ENCODE results near the gene FBXL7.

Gene FBXL7

DNA sequence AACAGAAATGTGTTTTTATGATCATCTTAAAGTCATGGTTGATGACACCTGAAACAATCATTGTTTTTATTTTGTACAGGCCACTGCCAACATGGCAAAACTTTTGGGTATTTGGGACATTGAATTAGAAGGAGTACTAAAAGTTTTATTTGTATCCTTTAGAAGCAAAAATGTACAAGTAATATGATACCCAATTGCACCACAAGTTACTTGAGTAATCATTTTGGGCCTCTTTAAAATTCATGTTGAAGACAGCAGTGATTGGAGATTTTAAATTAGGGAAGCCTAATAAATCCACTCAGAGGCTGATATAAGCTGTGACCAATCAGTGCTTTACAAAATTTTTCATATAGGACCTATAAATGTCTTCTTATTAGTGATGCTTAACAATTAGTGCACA is 466.7 kb downstream of the FBXL7 start:
- H3K4me3 ChIP-seq (ENCODE audit: control insufficient read depth, low read depth, low read length) = no peak overlapping the region
- no peak for DNase-seq (ENCODE audit: low read depth)
- TF ChIP-seq, protein P1, sequence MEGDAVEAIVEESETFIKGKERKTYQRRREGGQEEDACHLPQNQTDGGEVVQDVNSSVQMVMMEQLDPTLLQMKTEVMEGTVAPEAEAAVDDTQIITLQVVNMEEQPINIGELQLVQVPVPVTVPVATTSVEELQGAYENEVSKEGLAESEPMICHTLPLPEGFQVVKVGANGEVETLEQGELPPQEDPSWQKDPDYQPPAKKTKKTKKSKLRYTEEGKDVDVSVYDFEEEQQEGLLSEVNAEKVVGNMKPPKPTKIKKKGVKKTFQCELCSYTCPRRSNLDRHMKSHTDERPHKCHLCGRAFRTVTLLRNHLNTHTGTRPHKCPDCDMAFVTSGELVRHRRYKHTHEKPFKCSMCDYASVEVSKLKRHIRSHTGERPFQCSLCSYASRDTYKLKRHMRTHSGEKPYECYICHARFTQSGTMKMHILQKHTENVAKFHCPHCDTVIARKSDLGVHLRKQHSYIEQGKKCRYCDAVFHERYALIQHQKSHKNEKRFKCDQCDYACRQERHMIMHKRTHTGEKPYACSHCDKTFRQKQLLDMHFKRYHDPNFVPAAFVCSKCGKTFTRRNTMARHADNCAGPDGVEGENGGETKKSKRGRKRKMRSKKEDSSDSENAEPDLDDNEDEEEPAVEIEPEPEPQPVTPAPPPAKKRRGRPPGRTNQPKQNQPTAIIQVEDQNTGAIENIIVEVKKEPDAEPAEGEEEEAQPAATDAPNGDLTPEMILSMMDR (IDR thresholded peaks at IDR 0.05; ENCODE audit: control insufficient read depth, insufficient read depth, low read depth, low read length, missing control alignments) = no peak

DNA sequence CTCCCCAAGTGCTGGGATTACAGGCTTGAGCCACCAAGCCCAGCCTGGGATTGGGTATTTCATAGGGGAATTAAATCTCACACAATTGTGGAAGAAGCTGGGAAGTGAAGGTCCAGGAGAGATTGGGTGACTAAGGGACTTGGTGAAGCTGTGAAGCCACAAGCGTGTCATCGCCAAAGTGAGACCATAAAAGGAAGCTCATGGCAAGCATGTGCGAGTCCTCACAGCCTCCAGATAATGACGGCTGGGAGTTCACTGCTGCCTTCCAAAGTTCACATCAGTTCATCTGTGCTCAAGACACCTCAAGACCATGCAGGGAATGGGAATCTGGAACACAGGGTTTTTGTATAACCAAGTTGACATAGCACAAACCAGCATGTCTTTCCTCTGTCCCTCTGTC is 469.0 kb downstream of the FBXL7 start:
- TF ChIP-seq, protein P1 (IDR thresholded peaks at IDR 0.05; ENCODE audit: control insufficient read depth, insufficient read depth, low read depth, low read length, missing control alignments) = no peak
- no peak for DNase-seq (ENCODE audit: low read depth)
- H3K4me3 ChIP-seq (ENCODE audit: control insufficient read depth, low read depth, low read length) = no peak overlapping the region

DNA sequence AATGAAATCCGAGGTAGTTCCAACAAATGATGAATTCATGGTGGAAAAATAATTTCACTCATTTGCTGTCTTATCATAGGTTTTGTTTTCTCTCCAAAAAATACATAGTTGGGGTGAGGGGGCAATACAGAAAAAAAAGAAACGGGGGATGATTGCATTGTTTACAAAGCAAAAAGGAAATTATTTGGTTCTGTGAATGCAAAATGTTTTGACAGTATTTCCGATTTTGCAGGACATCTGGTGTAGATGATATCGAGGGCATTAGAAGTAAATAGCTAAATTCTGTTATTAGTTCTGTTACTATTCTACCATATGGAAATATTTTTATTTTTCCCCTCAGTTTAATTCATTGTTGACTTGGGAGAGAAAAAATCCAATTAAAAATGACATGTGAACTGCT is 477.9 kb downstream of the FBXL7 start:
- H3K4me3 ChIP-seq (ENCODE audit: control insufficient read depth, low read depth, low read length) = no peak overlapping the region
- TF ChIP-seq, protein P1 (IDR thresholded peaks at IDR 0.05; ENCODE audit: control insufficient read depth, insufficient read depth, low read depth, low read length, missing control alignments) = no peak
- DNase-seq (ENCODE audit: low read depth) = no peak

DNA sequence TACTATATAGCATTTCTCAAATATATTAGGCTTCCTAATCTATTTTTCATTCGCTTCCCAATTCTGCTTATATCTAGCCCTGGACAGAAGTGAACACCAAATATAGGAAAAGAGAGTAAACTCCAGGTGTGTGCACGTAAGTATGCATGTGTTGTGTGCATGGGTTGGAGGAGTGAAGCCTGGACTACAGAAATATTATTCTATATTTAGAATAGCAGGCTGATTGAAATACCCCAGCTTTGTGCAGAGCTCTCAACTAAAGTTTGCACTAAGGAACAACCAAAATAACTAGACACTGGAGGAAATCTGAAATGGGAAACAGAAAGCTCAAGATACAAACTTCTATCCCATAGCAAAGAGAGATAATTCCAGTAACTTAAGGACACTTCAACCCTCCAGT is 480.9 kb downstream of the FBXL7 start:
- TF ChIP-seq, protein P1 (IDR thresholded peaks at IDR 0.05; ENCODE audit: control insufficient read depth, insufficient read depth, low read depth, low read length, missing control alignments) = no peak
- no peak for DNase-seq (ENCODE audit: low read depth)
- no peak overlapping the region for H3K4me3 ChIP-seq (ENCODE audit: control insufficient read depth, low read depth, low read length)

DNA sequence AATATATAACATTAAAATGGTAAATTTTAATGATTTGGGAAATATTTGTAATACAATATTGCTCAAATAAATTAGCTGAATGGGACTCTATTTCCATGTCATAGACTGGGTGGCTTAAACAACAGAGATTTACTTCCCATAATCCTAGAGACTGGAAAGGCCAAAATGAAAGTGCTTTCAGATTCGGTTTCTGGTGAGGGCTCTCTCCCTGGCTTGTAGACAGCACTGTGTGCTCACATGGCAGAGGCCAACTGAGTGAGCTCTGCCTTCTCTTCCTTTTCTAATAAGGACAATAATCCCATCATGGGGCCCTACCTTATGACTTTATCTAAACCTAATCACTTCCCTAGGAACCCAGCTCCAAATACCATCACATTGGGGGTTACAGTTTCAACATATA is 483.4 kb downstream of the FBXL7 start:
- no peak for DNase-seq (ENCODE audit: low read depth)
- H3K4me3 ChIP-seq (ENCODE audit: control insufficient read depth, low read depth, low read length) = no peak overlapping the region
- TF ChIP-seq, protein P1 (IDR thresholded peaks at IDR 0.05; ENCODE audit: control insufficient read depth, insufficient read depth, low read depth, low read length, missing control alignments) = no peak

Data from AG09309 (cell line).